SK-N-SH treated with all-trans-retinoic acid at 6 μM for 48 hours (cell line): ENCODE results near the gene PRKCE.

Experiments used
- ATAC-seq: fragments of 200-7000 bp; cut with Tn5 transposase; 3 replicates; pipeline ENCODE4 v1.9.1; 2020; ENCODE audit warnings: mild to moderate bottlenecking, moderate library complexity
- ARNTL ChIP-seq: fragments of 450-650 bp; formaldehyde crosslinking; IDR thresholded peaks from 2 replicates; pipeline ENCODE4 v1.5.0; 2020; ENCODE audit warnings: low read depth, mild to moderate bottlenecking, moderate library complexity, borderline replicate concordance
- BACH2 ChIP-seq: fragments of 250-450 bp; sonication (Bioruptor Pico); IDR thresholded peaks from 2 replicates; pipeline ENCODE4 v1.9.0; 2021; ENCODE audit warnings: mild to moderate bottlenecking, borderline replicate concordance
- CREB5 ChIP-seq: fragments of 250-450 bp; sonication (Bioruptor Pico); IDR thresholded peaks from 2 replicates; pipeline ENCODE4 v1.5.1; 2020; ENCODE audit warnings: low read depth, mild to moderate bottlenecking, moderate library complexity
- CSDC2 ChIP-seq: fragments of 250-450 bp; sonication (Bioruptor Pico); IDR thresholded peaks from 2 replicates; pipeline ENCODE4 v1.5.0; 2020; ENCODE audit warnings: mild to moderate bottlenecking, moderate library complexity
- ESRRG ChIP-seq: fragments of 250-450 bp; sonication (Bioruptor Pico); IDR thresholded peaks from 2 replicates; pipeline ENCODE4 v1.6.1; 2021; ENCODE audit warnings: mild to moderate bottlenecking
- GLIS3 ChIP-seq: fragments of 250-450 bp; sonication (Bioruptor Pico); IDR thresholded peaks from 2 replicates; pipeline ENCODE4 v1.5.0; 2020; ENCODE audit warnings: mild to moderate bottlenecking, moderate library complexity
- ISL1 ChIP-seq: fragments of 250-450 bp; sonication (Bioruptor Pico); IDR thresholded peaks from 2 replicates; pipeline ENCODE4 v2.1.2; 2022; ENCODE audit warnings: mild to moderate bottlenecking, moderate library complexity
- OSR1 ChIP-seq: fragments of 250-450 bp; sonication (Bioruptor Pico); IDR thresholded peaks from 2 replicates; pipeline ENCODE4 v1.8.0; 2022; ENCODE audit warnings: moderate library complexity, mild to moderate bottlenecking, inconsistent platforms
- POU6F1 ChIP-seq: fragments of 250-450 bp; sonication (Bioruptor Pico); IDR thresholded peaks from 2 replicates; pipeline ENCODE4 v1.8.0; 2021; ENCODE audit warnings: low read depth, mild to moderate bottlenecking, moderate library complexity, borderline replicate concordance
- PPARA ChIP-seq: fragments of 250-450 bp; sonication (Bioruptor Pico); IDR thresholded peaks from 2 replicates; pipeline ENCODE4 v1.5.0; 2020; ENCODE audit warnings: mild to moderate bottlenecking, borderline replicate concordance
- RARB ChIP-seq: fragments of 250-450 bp; sonication (Bioruptor Pico); IDR thresholded peaks from 2 replicates; pipeline ENCODE4 v1.8.0; 2021; ENCODE audit warnings: mild to moderate bottlenecking, moderate library complexity
- TOX ChIP-seq: fragments of 250-450 bp; sonication (Bioruptor Pico); IDR thresholded peaks from 2 replicates; pipeline ENCODE4 v1.8.0; 2021; ENCODE audit warnings: mild to moderate bottlenecking, moderate library complexity, borderline replicate concordance
- TSHZ2 ChIP-seq: fragments of 250-450 bp; sonication (Bioruptor Pico); IDR thresholded peaks from 2 replicates; pipeline ENCODE4 v1.5.0; 2020; ENCODE audit warnings: mild to moderate bottlenecking, moderate library complexity
- ZC3H10 ChIP-seq: fragments of 250-450 bp; sonication (Bioruptor Pico); IDR thresholded peaks from 2 replicates; pipeline ENCODE4 v1.5.1; 2021; ENCODE audit warnings: mild to moderate bottlenecking, moderate library complexity
- ZFP30 ChIP-seq: fragments of 450-650 bp; formaldehyde crosslinking; IDR thresholded peaks from 2 replicates; pipeline ENCODE4 v1.5.0; 2022; ENCODE audit warnings: mild to moderate bottlenecking, moderate library complexity
- ZNF565 ChIP-seq: fragments of 450-650 bp; formaldehyde crosslinking; conservative IDR thresholded peaks from 2 replicates; pipeline ENCODE4 v1.5.0; 2020; ENCODE audit warnings: low read depth, mild to moderate bottlenecking, moderate library complexity
- ZNF8 ChIP-seq: fragments of 450-650 bp; formaldehyde crosslinking; IDR thresholded peaks from 2 replicates; pipeline ENCODE4 v1.5.0; 2020; ENCODE audit warnings: mild to moderate bottlenecking, moderate library complexity

PRKCE gene

GRCh38 chr2:45802499-45803138 lies 151.1 kb downstream of the PRKCE start (continued):
- TF ChIP-seq TSHZ2 (CRISPR knock-in tag) (no peak), CREB5 (no peak), TOX (CRISPR knock-in tag) (no peak), ISL1 (CRISPR knock-in tag) (no peak)
- TF ChIP-seq, all 23 proteins: peak for 0

GRCh38 chr2:45804987-45805755 lies 153.7 kb downstream of the PRKCE start:
- TF ChIP-seq PPARA (CRISPR knock-in tag), result no peak
- TF ChIP-seq TSHZ2 (CRISPR knock-in tag), result no peak
- no peak for TF ChIP-seq BACH2 (CRISPR knock-in tag)
- TF ChIP-seq ZNF565, result no peak
- no peak for TF ChIP-seq TOX (CRISPR knock-in tag)
- no peak for TF ChIP-seq CSDC2 (CRISPR knock-in tag)
- no peak for TF ChIP-seq ARNTL
- no peak for TF ChIP-seq ZNF8 (CRISPR knock-in tag)
- no peak for TF ChIP-seq RARB
- no peak for TF ChIP-seq GLIS3 (CRISPR knock-in tag)
- no peak for TF ChIP-seq OSR1 (CRISPR knock-in tag)
- no peak for TF ChIP-seq ZC3H10 (CRISPR knock-in tag)
- TF ChIP-seq, all 23 proteins: peak for 0
- ATAC-seq, result no peak

- ATAC-seq, result no peak
- TF ChIP-seq RARB, result no peak
- TF ChIP-seq OSR1 (CRISPR knock-in tag), result no peak
- TF ChIP-seq ZNF8 (CRISPR knock-in tag), result no peak
- TF ChIP-seq ESRRG (CRISPR knock-in tag), result no peak
- TF ChIP-seq ZC3H10 (CRISPR knock-in tag), result no peak
- TF ChIP-seq ZFP30 (CRISPR knock-in tag), result no peak
- no peak for TF ChIP-seq POU6F1
- TF ChIP-seq TSHZ2 (CRISPR knock-in tag), result no peak
- TF ChIP-seq, all 23 proteins: peak for 0
Observed at GRCh38 chr2:45806563-45807358, 155.3 kb downstream of the PRKCE start.
